Activated CD4-positive, alpha-beta memory T cell treated with anti-CD3 and anti-CD28 coated beads, Interleukin-2, amount 10 ng/mL, durations not matched to agents 7 days and 5 days (primary cell): Measurements from ENCODE around the gene ZNF536. TPM values are rescaled to one million over a fixed set of nuclear protein-coding genes. Genes with fewer than 3 reads are reported as not detected.

Source experiments
- CTCF ChIA-PET: fragments of 350-600 bp; sonication (Branson Sonifier 250); formaldehyde crosslinking; loops from one replicate; lab custom pipeline; 2021; ENCODE audit warnings: antibody characterized with exemption, inconsistent platforms; lab: Charles Lee
- POLR2A ChIA-PET: fragments of 350-600 bp; sonication (Branson Sonifier 250); formaldehyde crosslinking; loops from one replicate; lab custom pipeline; 2021; ENCODE audit warnings: antibody characterized with exemption; lab: Charles Lee
- DNase-seq: peaks from one replicate; pipeline ENCODE4 v3.0.0-alpha.2; 2020
- H3K27ac Mint-ChIP-seq: one replicate; pipeline ENCODE4 v1.8.0; 2021; ENCODE audit warnings: mild to moderate bottlenecking, mixed read lengths
- H3K27me3 Mint-ChIP-seq: one replicate; pipeline ENCODE4 v1.8.0; 2021; ENCODE audit warnings: mixed read lengths
- H3K36me3 Mint-ChIP-seq: one replicate; pipeline ENCODE4 v1.8.0; 2021; ENCODE audit warnings: low read depth, mixed read lengths
- H3K4me1 Mint-ChIP-seq: one replicate; pipeline ENCODE4 v1.8.0; 2021; ENCODE audit warnings: mixed read lengths
- H3K4me3 Mint-ChIP-seq: one replicate; pipeline ENCODE4 v1.8.0; 2021; ENCODE audit warnings: mild to moderate bottlenecking, mixed read lengths
- H3K9me3 Mint-ChIP-seq: one replicate; pipeline ENCODE4 v1.8.0; 2021; ENCODE audit warnings: mixed read lengths
- total RNA-seq, 2 experiments: library from RNA; stranded (reverse); gene quantifications; one replicate each; pipeline ENCODE4 v1.2.3, GENCODE V29; 2021

The ZNF536 gene
- not detected for total RNA-seq

DNA sequence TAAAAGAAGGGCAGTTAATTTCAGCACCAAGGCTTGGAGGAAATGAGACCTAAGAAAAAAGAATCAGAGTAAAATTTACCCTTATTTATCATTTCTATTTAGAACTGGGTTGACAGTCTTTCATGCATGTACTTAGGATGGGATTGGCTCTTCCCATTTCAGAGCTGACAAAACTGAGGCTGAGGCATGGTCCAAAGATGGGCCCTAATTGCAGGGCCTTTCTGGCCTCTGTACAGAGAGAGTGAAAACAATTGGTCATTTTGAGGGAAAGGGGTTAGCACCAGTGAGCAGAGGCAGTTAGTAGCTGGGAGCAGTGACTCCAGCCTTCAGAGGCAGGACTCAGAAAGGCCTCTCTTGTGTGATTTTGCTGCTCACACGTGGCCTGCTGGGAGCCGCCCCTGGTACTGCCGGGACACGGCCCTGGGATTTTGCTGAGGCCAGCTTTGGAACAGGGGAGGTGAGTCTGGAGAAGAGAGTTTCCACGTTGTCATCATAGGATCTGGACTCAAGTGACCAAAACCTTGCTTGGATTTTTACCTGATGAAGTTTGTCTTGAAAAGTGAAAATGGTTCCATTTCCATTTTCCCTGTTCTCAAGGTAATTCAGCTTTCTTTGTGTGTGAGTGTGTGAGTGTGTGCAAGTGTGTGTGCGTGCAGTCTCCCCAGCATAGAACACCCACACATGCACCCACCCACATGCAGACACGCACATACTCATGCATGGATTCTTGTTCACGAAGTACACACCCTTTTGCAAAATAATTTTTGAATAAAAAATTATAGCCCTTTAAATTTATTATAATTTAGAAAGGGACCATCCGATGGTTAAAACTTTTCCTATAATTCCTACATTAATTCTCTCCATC, at the start of gene ZNF536:
Gene ZNF536 (plus strand): TSS at position 425 of the 865 bp plus-strand sequence. CDS start 71,179 bp downstream, outside the sequence.
- H3K9me3 Mint-ChIP-seq = no peaks in the 10 kb centered on the region
- no peak for DNase-seq
- no peaks in the 10 kb centered on the region for H3K36me3 Mint-ChIP-seq
- POLR2A ChIA-PET = no interaction called here
- H3K27ac Mint-ChIP-seq = no peak within 1 kb of the TSS
- CTCF ChIA-PET = no interaction called here
- H3K4me3 Mint-ChIP-seq = no peak within 1 kb of the TSS
- H3K4me1 Mint-ChIP-seq = no peaks in the 10 kb centered on the region
- H3K27me3 Mint-ChIP-seq = peaks cover 18% of the 10 kb centered on the region

DNA sequence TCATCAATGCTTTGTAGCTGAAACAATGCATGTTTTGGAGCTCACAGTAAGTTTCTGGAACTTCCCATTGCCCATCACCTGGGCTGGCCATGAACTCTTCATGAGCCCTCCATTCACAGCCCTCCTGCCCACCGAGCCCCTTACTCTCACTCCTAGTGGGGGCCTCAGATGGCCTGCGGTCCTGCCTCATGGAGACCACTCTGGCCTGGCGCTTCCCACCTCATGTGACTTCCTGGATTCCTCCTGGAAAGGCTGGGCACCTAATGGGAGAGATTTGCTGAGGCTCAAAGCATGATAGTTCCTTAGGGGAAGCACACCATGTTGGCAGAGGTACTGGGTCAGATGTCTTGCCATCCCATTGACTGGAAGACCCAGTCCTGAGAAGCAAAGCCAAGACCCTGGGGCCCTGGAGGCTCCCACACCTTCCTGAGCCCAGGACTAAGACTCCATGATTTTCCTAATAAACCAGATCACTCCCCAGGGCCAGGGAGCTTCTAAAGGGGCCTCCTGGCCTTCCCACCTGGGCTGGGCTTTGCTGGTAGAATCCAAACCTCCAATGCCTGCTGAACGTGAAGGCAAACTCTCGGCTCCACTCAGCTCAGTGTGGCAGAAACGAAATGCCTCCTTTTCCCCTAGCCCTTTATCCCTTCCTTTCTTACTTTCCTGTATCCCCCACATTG, 49.4 kb upstream of the ZNF536 start:
- no peaks in the 10 kb centered on the region for H3K4me1 Mint-ChIP-seq
- CTCF ChIA-PET = no interaction called here

DNA sequence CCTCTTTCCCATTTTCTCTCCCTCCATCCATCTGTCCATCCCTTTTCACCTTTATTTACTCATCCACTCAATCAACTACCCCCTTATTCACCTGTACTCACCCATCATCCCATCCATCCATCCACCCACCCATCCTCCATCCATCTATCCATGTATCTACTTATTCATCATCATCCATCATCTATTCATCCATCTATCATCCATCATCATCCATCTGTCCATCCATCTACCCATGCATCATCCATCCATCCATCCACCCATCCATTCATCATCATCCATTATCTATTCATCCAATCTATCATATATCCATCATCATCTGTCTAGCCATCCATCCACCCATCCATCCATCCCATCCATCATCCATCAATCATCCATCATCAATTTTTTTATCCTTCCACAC, 48.3 kb upstream of the ZNF536 start:
- Mint-ChIP-seq H3K36me3 (no peaks in the 10 kb centered on the region), H3K4me1 (no peaks in the 10 kb centered on the region), H3K27me3 (no peaks in the 10 kb centered on the region), H3K27ac (no peak overlapping the region), H3K4me3 (no peak overlapping the region), H3K9me3 (peaks cover 4% of the 10 kb centered on the region)
- POLR2A ChIA-PET = no interaction called here
- CTCF ChIA-PET = no interaction called here
- DNase-seq = no peak

More for the DNA sequence above, 49.4 kb upstream of the ZNF536 start:
- POLR2A ChIA-PET = no interaction called here
- Mint-ChIP-seq H3K4me3 (no peak overlapping the region), H3K36me3 (no peaks in the 10 kb centered on the region), H3K9me3 (peaks cover 4% of the 10 kb centered on the region), H3K27me3 (no peaks in the 10 kb centered on the region), H3K27ac (no peak overlapping the region)
- no peak for DNase-seq

DNA sequence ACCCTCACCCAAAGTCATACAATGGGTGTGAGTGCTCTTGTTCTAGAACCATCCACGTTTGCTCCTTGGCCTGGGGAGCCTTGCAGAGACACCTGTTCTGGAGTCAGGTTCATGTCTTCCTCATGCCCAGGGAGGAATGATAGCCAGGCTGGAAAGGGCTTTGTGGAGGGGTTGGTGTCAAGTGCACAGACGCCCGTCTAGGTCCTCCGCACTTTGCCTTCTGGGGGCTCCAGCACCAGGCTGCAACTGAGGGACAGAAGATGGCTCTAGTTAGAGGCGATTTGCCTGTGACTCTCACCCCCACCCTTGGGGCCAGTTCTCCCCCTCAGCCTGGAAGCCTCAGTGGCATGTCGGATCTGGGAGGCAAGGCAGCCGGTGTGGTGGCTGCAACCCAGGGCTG, 47.2 kb upstream of the ZNF536 start:
- CTCF ChIA-PET = no interaction called here
- H3K9me3 Mint-ChIP-seq = peaks cover 4% of the 10 kb centered on the region
- H3K36me3 Mint-ChIP-seq = no peaks in the 10 kb centered on the region
- POLR2A ChIA-PET = no interaction called here
- no peak overlapping the region for H3K4me3 Mint-ChIP-seq
- H3K27ac Mint-ChIP-seq = no peak overlapping the region
- DNase-seq = no peak
- no peaks in the 10 kb centered on the region for H3K27me3 Mint-ChIP-seq
- H3K4me1 Mint-ChIP-seq = no peaks in the 10 kb centered on the region

DNA sequence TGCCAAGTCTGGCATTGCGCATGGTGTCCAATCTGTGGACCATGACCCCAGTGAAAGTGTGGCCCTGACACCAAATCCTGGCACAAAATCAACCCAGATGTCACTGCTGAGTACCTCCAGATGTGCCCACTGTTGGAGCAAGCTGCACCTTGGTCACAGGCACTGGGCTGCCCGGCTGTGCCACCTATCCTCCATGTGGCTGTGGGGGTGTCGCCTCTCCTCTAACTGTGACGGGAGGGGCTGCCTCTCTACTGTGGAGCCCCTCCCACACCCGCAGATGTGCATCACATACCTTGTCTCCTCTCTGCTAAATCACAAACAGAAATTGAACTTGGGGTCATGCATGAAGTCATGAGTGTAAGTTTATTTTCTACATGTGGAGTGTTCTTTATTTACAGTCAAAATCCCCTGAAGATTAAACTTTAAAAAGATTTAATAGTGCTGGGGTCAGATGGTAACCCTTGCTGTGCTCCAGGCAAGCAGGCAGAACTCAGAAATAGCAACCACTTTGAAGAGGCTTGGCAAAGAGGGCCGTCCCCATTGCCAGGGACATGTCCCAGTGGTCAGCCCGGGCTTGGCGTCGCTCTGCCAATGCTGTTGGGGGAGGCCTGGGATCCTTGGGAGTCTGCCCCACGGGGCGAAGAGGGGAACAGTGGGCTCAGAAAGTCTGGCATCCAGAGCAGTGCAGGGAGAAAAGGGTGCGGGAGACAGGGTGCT, 46.4 kb upstream of the ZNF536 start:
- Mint-ChIP-seq H3K4me1 (no peaks in the 10 kb centered on the region), H3K9me3 (peaks cover 4% of the 10 kb centered on the region), H3K27ac (no peak overlapping the region), H3K36me3 (no peaks in the 10 kb centered on the region), H3K4me3 (no peak overlapping the region), H3K27me3 (no peaks in the 10 kb centered on the region)
- no peak for DNase-seq
- CTCF ChIA-PET = no interaction called here
- POLR2A ChIA-PET = no interaction called here

DNA sequence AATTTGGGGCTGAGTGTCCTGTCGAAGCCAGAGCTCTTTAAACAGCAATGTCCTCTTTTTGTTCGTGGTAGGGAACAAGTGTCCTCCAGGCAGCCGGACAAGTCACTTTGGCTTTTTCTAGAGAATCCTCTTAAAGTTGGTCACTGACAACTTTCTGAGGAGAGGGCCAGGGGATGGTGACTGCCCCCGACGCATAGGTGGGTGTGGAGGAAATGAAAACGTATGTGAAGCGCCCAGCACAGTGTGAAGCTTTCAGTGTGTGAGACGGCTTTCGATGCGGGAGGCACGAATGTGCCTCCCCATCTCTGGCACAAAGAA, 45.8 kb upstream of the ZNF536 start:
- POLR2A ChIA-PET = no interaction called here
- H3K27me3 Mint-ChIP-seq = no peaks in the 10 kb centered on the region
- no peak overlapping the region for H3K4me3 Mint-ChIP-seq
- H3K9me3 Mint-ChIP-seq = peaks cover 4% of the 10 kb centered on the region
- no peaks in the 10 kb centered on the region for H3K4me1 Mint-ChIP-seq
- CTCF ChIA-PET = no interaction called here
- DNase-seq = no peak
- H3K36me3 Mint-ChIP-seq = no peaks in the 10 kb centered on the region
- no peak overlapping the region for H3K27ac Mint-ChIP-seq

DNA sequence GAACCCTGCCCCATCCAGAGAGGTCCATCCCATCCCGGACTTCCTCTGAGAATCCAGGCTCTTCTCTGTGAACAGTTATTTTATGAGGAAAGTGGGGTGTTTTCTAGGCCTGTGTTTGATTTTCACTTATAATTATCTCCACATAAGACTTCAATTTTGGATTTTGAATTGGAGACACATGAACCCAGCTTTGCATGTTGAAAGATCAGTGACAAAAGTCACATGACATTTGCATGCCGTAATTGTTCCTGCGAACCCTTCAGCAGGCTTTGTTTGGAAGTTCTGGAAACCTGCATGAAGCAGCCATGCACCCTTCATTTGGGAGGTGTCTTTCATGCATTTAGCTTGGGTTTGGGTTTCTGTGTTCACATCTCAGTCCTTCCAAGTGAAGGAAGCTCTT, 44.9 kb upstream of the ZNF536 start:
- H3K9me3 Mint-ChIP-seq = peaks cover 4% of the 10 kb centered on the region
- DNase-seq = no peak
- H3K27me3 Mint-ChIP-seq = no peaks in the 10 kb centered on the region
- no peaks in the 10 kb centered on the region for H3K36me3 Mint-ChIP-seq
- H3K27ac Mint-ChIP-seq = no peak overlapping the region
- POLR2A ChIA-PET = no interaction called here
- H3K4me3 Mint-ChIP-seq = no peak overlapping the region
- no peaks in the 10 kb centered on the region for H3K4me1 Mint-ChIP-seq
- CTCF ChIA-PET = interaction anchor here (0.5 kb wide), 1 partner anchor 93 kb away, joined by 4 read pairs; no protein-coding TSS in a partner anchor

DNA sequence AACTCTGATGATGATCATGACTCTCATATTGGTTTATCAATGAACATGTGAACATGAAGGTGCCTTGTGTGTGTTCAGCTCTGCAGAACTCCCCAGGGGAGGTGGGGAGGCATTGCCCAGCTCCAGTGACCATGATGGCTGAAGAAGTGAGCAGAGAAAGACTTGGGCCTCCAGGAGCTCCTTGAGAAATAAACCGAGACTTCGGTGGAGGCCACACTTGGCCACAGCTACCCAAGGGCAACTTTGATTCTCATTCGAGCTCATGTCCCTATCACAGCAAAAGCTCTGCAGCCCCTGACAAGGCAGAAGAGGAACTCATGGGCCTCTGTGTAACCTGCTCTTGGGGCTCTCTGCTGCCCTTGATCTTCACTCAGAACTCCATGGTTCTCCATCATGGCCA, 44.1 kb upstream of the ZNF536 start:
- H3K36me3 Mint-ChIP-seq = no peaks in the 10 kb centered on the region
- CTCF ChIA-PET = no interaction called here
- POLR2A ChIA-PET = no interaction called here
- H3K27ac Mint-ChIP-seq = no peak overlapping the region
- H3K27me3 Mint-ChIP-seq = no peaks in the 10 kb centered on the region
- H3K4me1 Mint-ChIP-seq = no peaks in the 10 kb centered on the region
- no peak overlapping the region for H3K4me3 Mint-ChIP-seq
- peaks cover 4% of the 10 kb centered on the region for H3K9me3 Mint-ChIP-seq
- no peak for DNase-seq

DNA sequence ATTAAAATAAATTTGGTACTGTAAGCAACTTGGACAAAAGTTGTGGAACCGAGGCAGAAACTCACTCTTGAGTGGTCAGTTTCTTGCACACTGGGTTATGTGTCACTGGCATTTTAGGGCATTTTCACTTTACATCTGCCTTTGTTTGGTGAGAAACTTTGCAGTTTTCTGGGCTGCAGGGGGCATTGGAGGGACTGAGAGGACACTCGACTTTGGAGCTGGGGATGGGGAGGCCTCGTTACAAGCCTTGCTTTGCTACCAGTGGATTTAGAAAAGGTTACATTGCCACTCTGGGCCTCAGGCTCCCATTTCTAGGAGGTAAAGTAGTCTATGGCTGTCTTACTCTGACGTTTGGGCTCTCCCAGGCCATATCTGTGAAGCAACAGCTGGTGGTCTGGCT, 41.9 kb upstream of the ZNF536 start:
- no peak for DNase-seq
- Mint-ChIP-seq H3K36me3 (no peaks in the 10 kb centered on the region), H3K4me3 (no peak overlapping the region), H3K27me3 (no peaks in the 10 kb centered on the region), H3K27ac (no peak overlapping the region), H3K9me3 (no peaks in the 10 kb centered on the region), H3K4me1 (no peaks in the 10 kb centered on the region)
- ChIA-PET CTCF (no interaction called here), POLR2A (no interaction called here)

DNA sequence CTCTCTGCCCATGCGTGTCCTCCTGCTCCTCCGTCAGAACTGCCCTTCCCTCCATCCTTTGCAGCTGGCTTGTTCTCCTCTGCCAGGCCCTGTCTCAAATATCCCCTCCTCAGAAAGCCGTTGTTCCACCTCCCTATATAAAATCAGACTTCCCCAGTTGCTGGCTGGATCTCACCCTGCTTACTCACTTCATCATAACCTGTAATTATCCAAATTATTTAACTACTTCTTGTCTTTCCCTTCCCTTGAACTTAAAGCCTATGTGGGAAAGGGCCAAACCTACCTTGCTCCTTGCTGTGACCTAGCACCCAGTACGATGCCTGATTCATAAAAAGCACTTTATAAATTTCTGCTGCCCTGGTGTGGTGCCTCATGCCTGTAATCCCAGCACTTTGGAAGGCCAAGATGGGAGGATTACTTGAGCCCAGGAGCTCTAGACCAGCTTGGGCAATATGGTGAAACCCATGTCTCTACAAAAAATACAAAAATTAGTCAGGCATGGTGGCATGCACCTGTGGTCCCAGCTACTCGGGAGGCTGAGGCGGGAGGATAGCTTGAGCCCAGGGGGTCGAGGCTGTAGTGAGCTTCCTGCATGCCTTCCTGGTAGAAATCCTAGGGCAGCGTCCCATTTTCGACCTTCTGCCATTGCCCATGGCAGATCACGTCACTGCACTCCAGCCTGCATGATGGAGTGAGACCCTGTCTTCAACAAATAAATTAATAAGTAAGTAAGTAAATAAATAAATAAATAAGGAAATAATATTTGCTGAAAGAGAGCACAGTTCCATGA, 39.5 kb upstream of the ZNF536 start:
- H3K4me3 Mint-ChIP-seq = no peak overlapping the region
- H3K9me3 Mint-ChIP-seq = no peaks in the 10 kb centered on the region
- H3K4me1 Mint-ChIP-seq = no peaks in the 10 kb centered on the region
- ChIA-PET POLR2A (no interaction called here), CTCF (no interaction called here)
- no peaks in the 10 kb centered on the region for H3K36me3 Mint-ChIP-seq
- H3K27ac Mint-ChIP-seq = no peak overlapping the region
- H3K27me3 Mint-ChIP-seq = no peaks in the 10 kb centered on the region
- no peak for DNase-seq

DNA sequence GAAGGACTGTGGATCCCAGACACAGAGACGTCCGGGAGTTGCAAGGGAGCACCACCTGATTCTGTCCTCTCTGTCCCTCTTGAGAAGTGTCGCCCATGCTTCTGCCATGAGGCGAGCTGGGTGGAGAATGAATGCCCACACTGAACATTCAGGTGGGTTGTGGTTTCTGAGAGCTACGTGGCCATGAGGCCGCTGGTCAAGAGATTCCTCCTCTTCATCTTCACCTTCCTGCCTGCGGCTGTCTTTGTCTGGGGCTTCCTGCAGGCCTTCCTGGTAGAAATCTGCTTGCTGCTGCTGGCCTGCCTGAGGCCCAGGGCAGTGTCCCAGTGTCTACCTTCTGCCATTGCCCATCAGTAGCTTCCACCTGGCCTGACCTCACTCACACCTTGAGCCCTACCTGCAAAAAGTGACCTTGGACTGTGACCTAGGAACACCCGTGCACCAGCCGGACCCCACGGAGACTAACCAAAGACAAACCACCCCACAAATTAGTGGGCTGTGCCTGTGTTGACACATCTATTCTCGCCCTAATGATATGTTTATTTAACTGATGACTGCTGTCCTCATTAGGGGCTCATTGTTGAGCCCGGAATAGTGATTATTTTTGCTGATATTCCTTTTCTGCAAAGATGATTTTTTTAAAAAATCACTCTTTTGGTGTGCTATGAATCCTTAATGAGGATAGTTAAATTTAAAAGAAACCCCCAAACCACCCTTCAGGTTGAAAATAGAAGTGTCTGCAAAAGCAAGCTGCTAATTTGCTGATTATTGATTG, 38.7 kb upstream of the ZNF536 start:
- ChIA-PET POLR2A (no interaction called here), CTCF (no interaction called here)
- Mint-ChIP-seq H3K4me3 (no peak overlapping the region), H3K4me1 (no peaks in the 10 kb centered on the region), H3K9me3 (no peaks in the 10 kb centered on the region), H3K36me3 (no peaks in the 10 kb centered on the region), H3K27me3 (no peaks in the 10 kb centered on the region), H3K27ac (no peak overlapping the region)
- no peak for DNase-seq

DNA sequence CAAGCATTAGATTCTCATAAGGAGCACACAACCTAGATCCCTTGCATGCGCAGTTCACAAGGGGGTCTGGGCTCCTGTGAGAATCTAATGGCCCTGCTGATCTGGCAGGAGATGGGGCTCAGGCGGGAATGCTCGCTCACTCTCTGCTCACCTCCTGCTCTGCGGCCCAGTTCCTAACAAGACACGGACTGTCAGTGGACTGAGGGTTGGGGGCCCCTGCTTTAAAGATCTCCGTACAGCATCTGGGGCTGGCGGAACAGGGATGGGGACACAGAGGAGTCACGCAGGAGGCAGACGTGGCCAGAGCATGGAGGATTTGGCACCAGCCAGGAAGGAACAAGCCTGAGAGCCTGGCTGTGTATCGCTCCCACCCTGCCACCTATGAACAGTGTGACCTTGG, 37.3 kb upstream of the ZNF536 start:
- H3K27me3 Mint-ChIP-seq = no peaks in the 10 kb centered on the region
- H3K36me3 Mint-ChIP-seq = no peaks in the 10 kb centered on the region
- H3K4me3 Mint-ChIP-seq = no peak overlapping the region
- no peak for DNase-seq
- H3K27ac Mint-ChIP-seq = no peak overlapping the region
- POLR2A ChIA-PET = no interaction called here
- no peaks in the 10 kb centered on the region for H3K4me1 Mint-ChIP-seq
- no peaks in the 10 kb centered on the region for H3K9me3 Mint-ChIP-seq
- CTCF ChIA-PET = no interaction called here
